GM12878 (cell line): Measurements from ENCODE around the gene FAF1. TPM values are rescaled to one million over a fixed set of nuclear protein-coding genes. Genes with fewer than 3 reads are reported as not detected.
A peak's percentile ranks its signal among the peaks of the same experiment; 100 is the strongest.

Experiments used
- BHLHE40 ChIP-seq, 2 experiments: fragments of 450-650 bp in 1 of 2; IDR thresholded peaks; 2 replicates each; pipeline ENCODE4 v1.6.1; 2011 to 2017; ENCODE audit warnings: low read depth in 2 of 2, borderline replicate concordance in 1 of 2, improper control_type of control experiment in 1 of 2, low read length in 1 of 2, mild to moderate bottlenecking in 1 of 2
- DPF2 ChIP-seq: fragments of 450-650 bp; IDR thresholded peaks from 2 replicates; pipeline ENCODE4 v1.6.1; 2017; ENCODE audit warnings: mild to moderate bottlenecking
- EED ChIP-seq: sonication (generic); IDR thresholded peaks from 2 replicates; pipeline ENCODE4 v1.6.1; 2016; ENCODE audit warnings: antibody characterized with exemption, low read depth
- HDAC6 ChIP-seq: fragments of 200-600 bp; sonication (generic); IDR thresholded peaks from one replicate; pipeline ENCODE4 v1.8.0; 2017; ENCODE audit warnings: antibody characterized with exemption; ENCODE audit not compliant: unreplicated experiment
- IRF3 ChIP-seq: fragments of 450-650 bp; IDR thresholded peaks from 2 replicates; pipeline ENCODE4 v1.6.1; 2014; ENCODE audit warnings: mild to moderate bottlenecking
- MYC ChIP-seq: IDR thresholded peaks from 2 replicates; pipeline ENCODE4 v1.6.1; 2011; ENCODE audit warnings: mild to moderate bottlenecking, low read length, moderate library complexity, inconsistent platforms; ENCODE audit not compliant: insufficient read depth, insufficient replicate concordance, insufficient read length, severe bottlenecking
- NFYA ChIP-seq: IDR thresholded peaks from 2 replicates; pipeline ENCODE4 v1.6.1; 2011; ENCODE audit warnings: low read depth, mild to moderate bottlenecking, low read length, improper control_type of control experiment, borderline replicate concordance
- RFX5 ChIP-seq: IDR thresholded peaks from 2 replicates; pipeline ENCODE4 v1.6.1; 2011; ENCODE audit warnings: low read depth, low read length, improper control_type of control experiment
- RUNX3 ChIP-seq: IDR thresholded peaks from 2 replicates; pipeline ENCODE4 v1.6.1; 2012; ENCODE audit warnings: low read length, inconsistent platforms
- SIN3A ChIP-seq: IDR thresholded peaks from 2 replicates; pipeline ENCODE4 v1.6.1; 2012; ENCODE audit warnings: low read depth, low read length, improper control_type of control experiment
- SIX5 ChIP-seq: IDR thresholded peaks from 2 replicates; pipeline ENCODE4 v1.6.1; 2011; ENCODE audit warnings: mild to moderate bottlenecking, low read depth, low read length, moderate library complexity; ENCODE audit not compliant: severe bottlenecking
- SREBF2 ChIP-seq: IDR thresholded peaks from 2 replicates; pipeline ENCODE4 v1.6.1; 2012; ENCODE audit warnings: mild to moderate bottlenecking, low read length
- TARDBP ChIP-seq: IDR thresholded peaks from 2 replicates; pipeline ENCODE4 v1.6.1; 2016; ENCODE audit warnings: borderline replicate concordance
- polyA plus RNA-seq, 11 experiments: library from polyadenylated mRNA; depleted of rRNA in 4 of 11; unstranded in 6 of 11; stranded (reverse) in 5 of 11; fragments of >200 nt; fragmentation: Nextera tagmentation in 4 of 11; fragmentation: Illumina TruSeq in 1 of 11; extraction: Ambion mirVana in 4 of 11; extraction: Trizol in 1 of 11; gene quantifications; 1 replicate in 1 of 11; 2 replicates in 10 of 11; pipeline versions ENCODE4 v1.2.1 to v1.2.3, GENCODE V29; 2011 to 2016; ENCODE audit warnings: inconsistent platforms in 2 of 11, missing spikeins in 2 of 11, low read depth in 1 of 11
- total RNA-seq, 4 experiments: library from RNA; depleted of rRNA in 3 of 4; stranded (reverse); fragments of >200 nt in 3 of 4; fragmentation: Illumina TruSeq in 1 of 4; extraction: Trizol in 1 of 4; gene quantifications; 2 replicates each; pipeline versions ENCODE4 v1.2.1 to v1.2.3, GENCODE V29; 2013 to 2021
- TF ChIP-seq, protein P1 (sequence below): fragments of 450-650 bp; IDR thresholded peaks from 2 replicates; pipeline ENCODE4 v1.6.1; 2018; ENCODE audit warnings: borderline replicate concordance, mild to moderate bottlenecking; ENCODE audit not compliant: partially characterized antibody
- TF ChIP-seq, protein P2 (sequence below): fragments of 450-650 bp; IDR thresholded peaks from 2 replicates; pipeline ENCODE4 v1.6.1; 2016; ENCODE audit warnings: mild to moderate bottlenecking
- TF ChIP-seq, protein P3 (sequence below): IDR thresholded peaks from 2 replicates; pipeline ENCODE4 v1.6.1; 2012; ENCODE audit warnings: low read depth, low read length, improper control_type of control experiment
- TF ChIP-seq, protein P4 (sequence below): fragments of 450-650 bp; formaldehyde crosslinking; IDR thresholded peaks from 2 replicates; pipeline ENCODE4 v1.5.0; 2022; ENCODE audit warnings: mild to moderate bottlenecking, missing genetic modification characterization

FAF1 gene
- total and polyA plus RNA-seq, 10 of the 15 experiments (the other 5 are each of a cell fraction or from before 2014, with no cell fraction given): 8.6 to 54.5 (median 23.7) TPM

- TF ChIP-seq HDAC6 (no peak), NFYA (no peak), EED (0 out of 2 replicates have a peak, but pooled peaks have one; percentile 18), SIN3A (no peak; the same call in 1 of the 2 replicates), MYC (no peak), IRF3 (no peak), RUNX3 (peak; percentile 33), DPF2 (no peak), RFX5 (no peak), SIX5 (no peak), SREBF2 (no peak), TARDBP (no peak), BHLHE40 (IDR thresholded peaks at IDR 0.05; ENCODE audit: borderline replicate concordance in 1 of 2, low read depth in 2 of 2, low read length in 1 of 2) (peak in 1 of 2 experiments; percentile 37; a peak in 1 of 4 replicates)
- TF ChIP-seq, protein P1, sequence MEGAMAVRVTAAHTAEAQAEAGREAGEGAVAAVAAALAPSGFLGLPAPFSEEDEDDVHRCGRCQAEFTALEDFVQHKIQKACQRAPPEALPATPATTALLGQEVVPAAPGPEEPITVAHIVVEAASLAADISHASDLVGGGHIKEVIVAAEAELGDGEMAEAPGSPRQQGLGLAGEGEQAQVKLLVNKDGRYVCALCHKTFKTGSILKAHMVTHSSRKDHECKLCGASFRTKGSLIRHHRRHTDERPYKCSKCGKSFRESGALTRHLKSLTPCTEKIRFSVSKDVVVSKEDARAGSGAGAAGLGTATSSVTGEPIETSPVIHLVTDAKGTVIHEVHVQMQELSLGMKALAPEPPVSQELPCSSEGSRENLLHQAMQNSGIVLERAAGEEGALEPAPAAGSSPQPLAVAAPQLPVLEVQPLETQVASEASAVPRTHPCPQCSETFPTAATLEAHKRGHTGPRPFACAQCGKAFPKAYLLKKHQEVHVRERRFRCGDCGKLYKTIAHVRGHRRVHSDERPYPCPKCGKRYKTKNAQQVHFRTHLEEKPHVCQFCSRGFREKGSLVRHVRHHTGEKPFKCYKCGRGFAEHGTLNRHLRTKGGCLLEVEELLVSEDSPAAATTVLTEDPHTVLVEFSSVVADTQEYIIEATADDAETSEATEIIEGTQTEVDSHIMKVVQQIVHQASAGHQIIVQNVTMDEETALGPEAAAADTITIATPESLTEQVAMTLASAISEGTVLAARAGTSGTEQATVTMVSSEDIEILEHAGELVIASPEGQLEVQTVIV: no peak
- TF ChIP-seq, protein P2, sequence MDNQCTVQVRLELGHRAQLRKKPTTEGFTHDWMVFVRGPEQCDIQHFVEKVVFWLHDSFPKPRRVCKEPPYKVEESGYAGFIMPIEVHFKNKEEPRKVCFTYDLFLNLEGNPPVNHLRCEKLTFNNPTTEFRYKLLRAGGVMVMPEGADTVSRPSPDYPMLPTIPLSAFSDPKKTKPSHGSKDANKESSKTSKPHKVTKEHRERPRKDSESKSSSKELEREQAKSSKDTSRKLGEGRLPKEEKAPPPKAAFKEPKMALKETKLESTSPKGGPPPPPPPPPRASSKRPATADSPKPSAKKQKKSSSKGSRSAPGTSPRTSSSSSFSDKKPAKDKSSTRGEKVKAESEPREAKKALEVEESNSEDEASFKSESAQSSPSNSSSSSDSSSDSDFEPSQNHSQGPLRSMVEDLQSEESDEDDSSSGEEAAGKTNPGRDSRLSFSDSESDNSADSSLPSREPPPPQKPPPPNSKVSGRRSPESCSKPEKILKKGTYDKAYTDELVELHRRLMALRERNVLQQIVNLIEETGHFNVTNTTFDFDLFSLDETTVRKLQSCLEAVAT: peak; percentile 47; the same call in 1 of the 2 replicates
- TF ChIP-seq, protein P3, sequence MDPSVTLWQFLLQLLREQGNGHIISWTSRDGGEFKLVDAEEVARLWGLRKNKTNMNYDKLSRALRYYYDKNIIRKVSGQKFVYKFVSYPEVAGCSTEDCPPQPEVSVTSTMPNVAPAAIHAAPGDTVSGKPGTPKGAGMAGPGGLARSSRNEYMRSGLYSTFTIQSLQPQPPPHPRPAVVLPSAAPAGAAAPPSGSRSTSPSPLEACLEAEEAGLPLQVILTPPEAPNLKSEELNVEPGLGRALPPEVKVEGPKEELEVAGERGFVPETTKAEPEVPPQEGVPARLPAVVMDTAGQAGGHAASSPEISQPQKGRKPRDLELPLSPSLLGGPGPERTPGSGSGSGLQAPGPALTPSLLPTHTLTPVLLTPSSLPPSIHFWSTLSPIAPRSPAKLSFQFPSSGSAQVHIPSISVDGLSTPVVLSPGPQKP: no peak
- TF ChIP-seq, protein P4, sequence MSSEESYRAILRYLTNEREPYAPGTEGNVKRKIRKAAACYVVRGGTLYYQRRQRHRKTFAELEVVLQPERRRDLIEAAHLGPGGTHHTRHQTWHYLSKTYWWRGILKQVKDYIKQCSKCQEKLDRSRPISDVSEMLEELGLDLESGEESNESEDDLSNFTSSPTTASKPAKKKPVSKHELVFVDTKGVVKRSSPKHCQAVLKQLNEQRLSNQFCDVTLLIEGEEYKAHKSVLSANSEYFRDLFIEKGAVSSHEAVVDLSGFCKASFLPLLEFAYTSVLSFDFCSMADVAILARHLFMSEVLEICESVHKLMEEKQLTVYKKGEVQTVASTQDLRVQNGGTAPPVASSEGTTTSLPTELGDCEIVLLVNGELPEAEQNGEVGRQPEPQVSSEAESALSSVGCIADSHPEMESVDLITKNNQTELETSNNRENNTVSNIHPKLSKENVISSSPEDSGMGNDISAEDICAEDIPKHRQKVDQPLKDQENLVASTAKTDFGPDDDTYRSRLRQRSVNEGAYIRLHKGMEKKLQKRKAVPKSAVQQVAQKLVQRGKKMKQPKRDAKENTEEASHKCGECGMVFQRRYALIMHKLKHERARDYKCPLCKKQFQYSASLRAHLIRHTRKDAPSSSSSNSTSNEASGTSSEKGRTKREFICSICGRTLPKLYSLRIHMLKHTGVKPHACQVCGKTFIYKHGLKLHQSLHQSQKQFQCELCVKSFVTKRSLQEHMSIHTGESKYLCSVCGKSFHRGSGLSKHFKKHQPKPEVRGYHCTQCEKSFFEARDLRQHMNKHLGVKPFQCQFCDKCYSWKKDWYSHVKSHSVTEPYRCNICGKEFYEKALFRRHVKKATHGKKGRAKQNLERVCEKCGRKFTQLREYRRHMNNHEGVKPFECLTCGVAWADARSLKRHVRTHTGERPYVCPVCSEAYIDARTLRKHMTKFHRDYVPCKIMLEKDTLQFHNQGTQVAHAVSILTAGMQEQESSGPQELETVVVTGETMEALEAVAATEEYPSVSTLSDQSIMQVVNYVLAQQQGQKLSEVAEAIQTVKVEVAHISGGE (CRISPR knock-in tag): no peak
Measured at GRCh38 chr1:50968821-50969610, 8.9 kb upstream of the FAF1 start (continued).
